Activated CD4-positive, CD25-positive, alpha-beta regulatory T cell (primary cell): ENCODE results near the gene TMEM237.

ENCODE experiments used
- DNase-seq, 4 experiments: peaks; one replicate each; lab custom pipeline; 2025; lab: John Stamatoyannopoulos, UW

TMEM237 gene

DNA sequence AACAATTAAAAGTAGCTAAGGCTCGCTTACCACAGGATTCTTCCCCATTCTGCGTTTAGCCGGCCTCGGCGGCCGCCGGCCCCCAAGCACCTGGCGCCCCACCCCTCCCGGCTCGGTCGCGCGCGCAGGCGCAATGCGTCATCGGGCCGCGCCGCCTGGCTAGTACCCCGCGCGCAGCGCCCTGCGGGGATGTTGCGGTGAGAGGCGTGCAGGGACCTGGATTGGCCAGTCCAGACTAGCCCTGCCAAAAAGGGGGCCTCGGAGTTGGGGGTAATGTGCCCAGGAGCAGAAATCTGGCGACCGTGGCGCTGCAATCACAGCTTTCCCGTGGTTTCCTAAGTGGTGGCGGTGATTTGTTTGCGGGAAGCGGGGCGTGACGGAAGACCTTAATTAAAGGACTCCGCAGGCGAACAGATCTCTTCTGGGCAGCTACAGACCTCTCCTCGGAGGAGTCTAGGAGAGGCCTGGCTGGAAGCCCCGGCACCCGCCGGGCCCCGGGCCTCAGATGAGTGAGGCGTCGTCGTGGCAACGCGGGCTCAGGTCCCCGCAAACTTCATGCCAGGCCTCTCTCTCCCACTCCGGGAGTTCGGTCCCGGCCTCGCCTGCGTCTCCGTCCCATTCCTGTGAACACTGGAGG, 606 bp downstream of the TMEM237 start:
- DNase-seq: peak; percentile 69 to 78 (median 72)

DNA sequence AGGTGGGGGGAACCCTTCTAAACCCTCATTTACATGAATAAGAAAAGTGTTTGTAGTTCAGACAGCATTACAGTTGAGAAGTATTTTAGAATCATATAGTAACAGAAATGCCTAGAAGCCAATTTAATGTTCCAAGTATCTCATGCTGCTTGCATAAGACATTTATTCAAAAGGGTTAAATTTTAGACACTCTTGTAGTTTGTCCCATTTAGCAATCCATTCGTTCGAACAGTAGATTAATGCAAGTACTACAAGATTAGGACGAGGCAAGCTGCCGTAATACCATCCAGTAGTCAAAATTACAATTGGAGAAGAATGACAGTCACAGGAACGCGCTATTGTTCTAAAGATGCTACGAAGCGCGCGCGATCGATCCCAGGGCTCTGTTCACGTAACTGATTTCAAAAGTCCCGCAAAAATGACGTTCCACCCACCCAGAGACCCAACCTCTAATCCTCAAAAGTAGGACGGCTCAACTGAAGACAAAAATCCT, 1.2 kb downstream of the TMEM237 start:
- peak in 1 of 4 experiments; percentile 61 for DNase-seq

DNA sequence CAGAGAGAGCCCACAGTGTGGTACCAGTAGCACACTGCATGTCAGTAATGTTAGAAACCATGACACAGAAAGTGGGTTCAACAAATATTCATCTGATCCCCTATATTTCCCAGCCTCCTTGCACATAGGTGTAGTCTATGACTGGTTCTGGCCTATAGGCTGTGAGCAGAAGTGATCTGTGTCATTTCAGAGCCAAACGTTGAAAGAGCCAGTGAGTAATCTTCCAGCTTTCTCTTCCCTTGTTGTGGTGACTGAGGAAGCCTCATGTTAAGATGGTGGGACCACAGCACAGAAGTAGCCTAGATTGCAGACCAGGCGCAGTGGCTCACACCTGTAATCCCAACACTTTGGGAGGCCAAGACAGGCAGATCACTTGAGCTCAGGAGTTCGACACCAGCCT, 4.1 kb downstream of the TMEM237 start:
- no peak for DNase-seq

DNA sequence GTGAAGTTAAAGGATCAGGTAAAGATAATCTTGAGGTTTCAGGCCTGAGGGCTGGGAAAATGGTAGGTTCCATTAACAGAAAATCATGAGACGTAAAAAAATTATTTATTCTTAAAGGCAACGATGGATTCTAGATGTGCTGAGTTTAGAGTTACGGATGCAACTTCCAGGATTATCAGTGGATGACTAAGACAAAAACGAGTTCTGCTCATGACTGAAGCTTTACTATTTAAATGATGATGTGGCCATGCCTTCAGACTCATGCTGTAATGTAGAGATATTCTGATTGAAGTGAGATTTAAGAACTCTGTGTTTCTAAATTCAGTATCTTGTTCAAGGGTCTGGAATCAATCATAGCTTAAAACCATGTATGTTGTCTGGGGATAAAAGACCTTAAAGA, 5.0 kb downstream of the TMEM237 start:
- no peak for DNase-seq

DNA sequence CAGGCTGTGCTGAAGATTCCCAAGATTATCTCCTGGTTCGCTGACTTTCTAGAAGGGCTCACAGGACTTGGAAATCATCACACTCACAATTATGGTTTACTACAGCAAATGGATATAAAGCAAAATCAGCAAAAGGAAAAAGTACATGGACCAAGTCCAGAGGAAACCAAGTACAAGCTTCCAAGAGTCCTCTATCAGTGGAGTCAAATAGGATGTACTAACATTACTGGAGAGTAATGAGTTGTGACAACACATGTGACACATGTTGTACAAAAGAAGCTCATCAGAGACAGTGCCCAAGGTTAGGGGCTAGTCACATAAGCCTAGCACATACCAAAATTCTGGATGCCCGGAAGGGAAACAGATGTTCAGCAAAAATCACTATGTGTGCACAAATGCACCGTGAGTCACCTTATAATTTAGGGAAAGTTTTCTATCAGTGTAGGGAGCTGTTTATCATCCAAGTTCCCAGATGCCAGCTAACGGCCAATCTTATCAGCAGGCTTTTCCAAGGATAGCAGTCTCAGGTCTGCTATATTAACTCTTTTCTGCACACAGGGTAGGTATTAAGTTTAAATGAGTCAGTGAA, 9.5 kb downstream of the TMEM237 start:
- DNase-seq: no peak

DNA sequence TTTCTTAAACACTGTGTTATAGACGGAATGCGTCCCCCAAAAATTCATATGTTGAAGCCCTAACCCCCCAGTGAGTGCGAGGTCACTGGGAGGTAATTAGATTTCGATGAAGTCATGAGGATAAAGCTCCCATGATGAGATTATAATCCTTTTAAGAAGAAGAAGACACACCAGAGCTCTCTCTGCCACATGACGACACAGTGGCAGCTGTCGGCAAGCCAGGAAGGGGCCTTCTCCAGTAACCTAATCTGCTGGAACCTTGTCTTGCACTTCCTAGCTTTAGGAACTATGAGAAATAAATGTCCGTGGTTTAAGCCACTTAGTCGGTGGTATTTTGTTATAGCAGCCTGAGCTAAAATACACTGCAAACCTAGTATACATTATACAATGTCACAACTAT, 12.3 kb downstream of the TMEM237 start:
- no peak for DNase-seq

DNA sequence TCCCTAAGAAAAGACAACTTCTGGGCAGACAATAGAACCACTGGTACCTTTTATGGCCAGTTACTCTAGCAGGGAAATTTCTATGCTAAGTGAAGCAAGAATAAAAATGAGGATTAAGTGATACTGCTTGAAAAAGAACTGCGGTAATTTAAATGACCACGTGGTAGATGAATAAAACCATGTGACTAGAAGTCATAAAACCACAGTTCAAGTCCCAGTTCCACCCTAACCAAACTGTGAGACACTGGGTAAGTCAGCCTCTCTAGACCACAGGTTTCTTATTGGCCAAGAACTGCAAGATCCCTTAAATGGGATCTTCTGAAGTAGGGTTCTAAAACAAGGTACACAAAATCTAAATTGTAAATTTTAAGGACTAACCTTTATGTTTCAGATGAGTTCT, 12.7 kb downstream of the TMEM237 start:
- DNase-seq: no peak

DNA sequence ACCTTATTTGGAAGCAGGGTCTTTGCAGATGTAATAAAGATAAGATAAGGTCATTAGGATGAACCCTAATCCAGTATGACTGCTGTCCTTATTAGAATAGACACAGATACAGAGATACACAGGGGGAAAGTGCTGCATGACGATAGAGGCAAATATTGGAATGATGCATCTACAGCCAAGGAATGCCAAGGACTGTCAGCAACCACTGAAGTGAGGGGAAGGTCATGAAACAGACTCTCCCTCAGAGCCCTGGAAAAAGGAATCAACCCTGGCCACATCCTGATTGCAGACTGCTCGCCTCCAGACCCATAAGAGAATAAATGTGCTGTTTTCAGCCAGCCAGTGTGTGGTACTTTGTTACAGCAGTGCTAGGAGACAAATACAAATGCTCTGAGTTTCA, 14.8 kb downstream of the TMEM237 start:
- DNase-seq: no peak

DNA sequence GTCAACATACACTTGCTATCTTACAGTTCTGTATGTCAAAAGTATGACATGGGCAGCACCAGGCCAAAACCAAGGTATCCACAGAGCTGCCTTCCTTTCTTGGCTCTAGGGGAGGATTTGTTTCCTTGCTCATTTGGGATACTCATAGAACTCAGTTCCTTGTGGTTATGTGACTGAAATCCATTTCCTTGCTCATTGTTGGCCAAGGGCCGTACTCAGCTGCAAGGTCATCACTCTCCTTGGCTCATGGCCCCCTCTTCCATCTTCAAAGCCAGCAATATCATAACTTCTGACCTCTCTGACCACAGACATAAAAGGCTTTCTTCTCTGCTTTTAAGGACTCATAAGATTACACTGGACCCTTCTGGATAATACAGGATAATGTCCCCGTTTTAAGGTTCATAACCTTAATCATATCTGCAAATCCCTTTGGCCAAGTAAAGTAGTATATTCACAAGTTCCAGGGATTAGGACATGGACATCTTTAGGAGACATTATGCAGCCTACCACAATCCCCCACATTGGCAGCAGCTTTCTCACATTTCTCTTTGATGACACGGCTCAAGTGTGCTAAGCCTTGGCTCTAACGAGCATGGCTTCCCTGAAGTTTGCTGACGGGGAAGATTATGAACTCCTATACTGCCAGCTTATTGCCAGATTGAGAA, 20.9 kb downstream of the TMEM237 start:
- no peak for DNase-seq

DNA sequence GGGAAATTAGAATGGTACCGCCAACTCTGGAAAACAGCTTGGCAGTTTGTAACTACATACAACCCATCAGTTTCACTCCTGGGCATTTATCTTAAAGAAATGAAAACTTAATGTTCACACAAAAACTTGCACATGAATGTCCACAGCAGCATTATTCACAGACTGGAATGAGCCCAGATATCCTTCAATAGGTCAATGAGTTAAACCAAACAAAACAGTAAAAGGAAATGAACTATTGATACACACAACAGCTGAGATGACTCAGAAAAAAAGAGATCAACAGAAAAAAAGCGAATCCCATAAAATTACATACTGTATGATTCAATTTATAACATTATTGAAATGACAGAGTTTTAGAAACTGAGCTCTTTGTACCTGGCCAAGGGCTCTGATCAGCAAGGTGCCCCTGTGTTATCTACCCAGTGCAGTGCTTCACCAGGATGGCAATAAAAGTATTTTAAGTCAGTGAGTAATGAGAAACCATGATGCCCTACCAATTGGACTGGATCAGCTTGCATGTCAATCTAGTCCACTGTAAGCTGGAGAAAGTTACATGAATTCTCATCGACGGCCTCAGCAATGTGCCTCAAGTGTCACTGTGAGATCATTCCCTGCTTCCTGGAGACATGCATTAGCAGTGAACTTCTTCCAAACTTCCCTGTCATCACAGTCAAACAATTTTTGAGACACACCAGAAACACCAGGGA, 21.9 kb downstream of the TMEM237 start:
- no peak for DNase-seq

DNA sequence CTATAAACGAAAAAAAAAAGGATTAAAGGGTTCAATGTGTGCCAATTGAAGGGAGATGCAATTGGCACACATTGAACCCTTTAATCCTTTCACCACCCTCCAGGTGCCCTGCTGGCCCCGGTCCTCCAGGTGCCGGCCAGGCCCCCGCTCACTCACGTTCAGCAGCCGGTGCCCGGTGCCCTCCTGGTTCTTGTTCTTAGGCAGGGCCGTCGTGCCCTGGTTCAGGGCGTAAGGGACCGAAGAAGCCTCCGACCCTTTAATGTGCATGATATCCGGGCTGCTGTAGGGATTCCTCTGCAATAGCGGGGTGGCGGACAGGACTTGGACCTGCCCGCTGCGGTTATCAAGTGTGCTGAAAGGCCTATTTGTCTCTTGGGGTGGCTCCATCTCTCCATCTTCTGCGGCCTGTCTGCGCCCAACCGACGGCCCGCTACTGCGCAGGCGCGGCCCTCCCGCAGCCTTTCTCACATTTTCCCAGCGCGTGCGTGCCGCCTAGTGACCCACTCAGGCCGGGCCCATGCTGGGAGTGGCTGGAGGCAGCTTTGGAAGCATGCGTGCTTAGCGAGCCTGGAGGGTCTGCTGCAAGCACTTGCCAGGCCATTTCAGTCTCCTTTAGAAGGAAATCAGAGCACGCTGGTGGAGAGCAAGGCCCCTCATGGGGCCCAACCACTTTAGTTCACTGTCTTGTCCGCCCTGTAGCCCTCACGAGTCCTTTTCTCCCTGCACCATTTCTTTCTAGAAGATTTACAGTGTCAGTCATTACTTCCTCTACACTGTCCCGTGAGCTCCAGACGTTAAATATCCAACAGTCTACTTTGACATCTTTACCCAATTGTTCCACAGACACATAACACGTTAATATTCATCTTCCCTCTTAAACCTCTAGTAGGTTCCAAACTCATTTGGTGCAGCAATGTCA, 24.3 kb downstream of the TMEM237 start:
- no peak for DNase-seq

DNA sequence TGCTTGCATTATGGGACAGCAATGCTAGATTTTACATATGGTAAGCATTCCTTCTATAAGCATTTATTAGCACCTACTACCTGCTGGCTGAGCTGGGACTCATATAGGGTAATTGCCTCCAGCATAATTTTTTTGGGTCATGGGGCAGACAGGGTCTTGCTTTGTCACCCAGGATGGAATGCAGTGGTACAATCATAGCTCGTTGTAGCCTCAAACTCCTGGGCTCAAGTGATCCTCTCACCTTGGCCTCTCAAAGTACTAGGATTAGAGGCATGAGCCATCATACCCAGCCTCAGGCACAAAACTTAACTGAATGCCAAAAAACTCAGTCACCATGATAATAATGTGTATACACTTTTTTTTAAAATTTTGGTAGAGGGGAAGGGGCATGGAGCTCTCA, 35.3 kb downstream of the TMEM237 start:
- DNase-seq: no peak

DNA sequence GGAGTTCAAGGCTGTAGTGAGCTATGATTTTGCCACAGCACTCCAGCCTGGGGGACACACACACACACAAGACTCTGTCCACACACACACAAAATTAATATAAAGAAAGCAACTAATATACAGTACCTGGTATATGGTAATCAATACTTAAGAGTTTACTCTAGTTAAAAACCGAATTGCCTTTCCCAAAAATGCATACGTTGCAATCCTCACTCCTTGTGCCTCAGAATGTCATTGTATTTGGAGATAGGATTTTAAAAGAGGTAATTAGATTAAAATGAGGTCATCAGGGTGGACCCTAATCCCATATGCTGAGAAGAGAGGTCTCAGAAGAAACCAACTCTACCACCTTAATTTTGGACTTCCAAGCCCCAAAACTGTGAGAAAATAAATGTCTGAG, 35.7 kb downstream of the TMEM237 start:
- DNase-seq: no peak

DNA sequence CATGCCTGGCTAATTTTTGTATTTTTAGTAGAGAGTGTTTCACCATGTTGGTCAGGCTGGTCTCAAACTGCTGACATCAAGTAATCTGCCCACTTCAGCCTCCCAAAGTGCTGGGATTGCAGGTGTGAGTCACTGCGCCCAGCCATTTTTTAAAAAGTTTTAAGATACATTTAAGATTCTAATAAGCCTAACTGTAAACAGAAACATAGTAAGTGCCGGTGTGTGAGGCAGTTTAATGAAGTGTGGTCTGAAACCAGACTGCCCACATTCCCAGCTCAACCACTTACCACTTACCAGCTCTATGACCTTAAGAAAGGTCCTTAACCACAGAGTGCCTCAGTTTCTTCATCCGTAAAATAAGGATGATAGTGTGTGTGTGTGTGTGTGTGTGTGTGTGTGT, 42.4 kb downstream of the TMEM237 start:
- DNase-seq: no peak

DNA sequence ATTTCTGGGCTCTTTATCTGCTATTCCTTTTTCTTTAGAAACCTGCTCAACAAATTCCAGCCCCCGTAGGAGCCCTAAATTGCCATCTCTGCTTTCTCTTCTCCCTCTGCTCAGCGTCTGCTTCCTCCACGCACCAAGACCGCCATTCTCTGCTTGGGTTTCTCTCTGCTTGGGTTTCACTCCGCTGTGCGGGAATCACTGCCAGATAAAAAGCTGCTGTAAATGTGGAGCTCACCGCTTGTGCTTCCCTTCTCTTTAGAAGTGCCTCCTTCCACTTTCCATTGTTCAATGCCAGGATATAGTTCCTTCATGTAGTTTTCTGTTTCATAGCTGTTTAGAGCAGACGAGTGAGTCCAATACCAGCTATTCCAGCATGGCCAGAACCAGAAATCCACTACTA, 45.9 kb downstream of the TMEM237 start:
- DNase-seq: no peak

DNA sequence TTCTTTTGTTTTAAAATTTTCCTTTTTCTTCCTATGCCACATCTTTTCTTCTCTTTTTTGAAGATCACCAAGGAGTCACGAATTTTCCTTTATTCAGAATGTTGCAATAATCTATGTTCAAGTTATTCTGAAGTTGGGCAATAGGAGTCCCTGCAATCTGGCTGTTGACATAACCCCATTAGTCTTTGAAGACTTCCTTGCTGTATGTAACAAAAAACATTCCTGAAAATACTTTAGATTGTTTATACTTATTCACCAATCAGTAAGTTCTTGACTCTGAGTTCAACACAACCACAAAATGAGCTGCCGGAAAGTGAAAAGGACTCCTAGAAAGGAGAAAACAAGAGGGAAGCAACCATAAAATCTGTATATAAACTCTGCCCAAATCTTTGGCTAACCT, 62.8 kb downstream of the TMEM237 start:
- DNase-seq: no peak

DNA sequence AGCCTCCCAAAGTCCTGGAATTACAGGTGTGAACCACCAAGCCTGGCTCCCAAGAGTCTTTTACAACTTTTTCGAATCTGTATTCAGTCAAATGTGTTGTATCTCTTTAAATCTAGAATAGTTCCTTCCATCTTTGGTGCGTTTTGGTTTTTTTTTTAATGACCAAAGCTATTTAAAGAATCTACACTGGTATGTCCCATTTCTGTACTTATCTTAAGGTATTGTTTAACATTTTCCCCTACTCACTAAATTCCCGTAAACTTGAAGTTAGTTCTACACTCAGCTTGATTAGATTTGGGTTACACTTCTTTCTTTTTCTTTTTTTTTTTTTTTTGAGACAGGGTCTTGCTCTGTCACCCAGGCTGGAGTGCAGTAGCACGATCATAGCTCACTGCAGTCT, 63.8 kb downstream of the TMEM237 start:
- DNase-seq: no peak

DNA sequence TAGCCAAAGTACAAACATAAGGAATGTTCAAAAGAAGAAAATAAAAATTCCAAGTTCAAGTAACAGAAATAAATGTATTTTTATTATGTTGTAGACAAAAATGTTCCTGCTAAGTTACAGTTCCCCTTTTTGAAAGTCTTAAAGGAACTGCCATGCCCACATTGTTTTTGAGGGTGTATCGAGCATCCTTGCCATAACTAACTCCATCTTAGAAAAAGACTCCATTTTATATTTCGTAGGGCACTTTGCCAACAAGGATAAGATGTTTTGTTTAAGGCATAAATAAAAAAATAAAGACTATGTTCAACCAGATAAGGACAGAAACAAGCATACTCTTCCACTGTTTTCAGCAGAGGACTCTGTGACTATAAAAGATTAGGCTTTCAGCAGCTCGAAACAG, 67.3 kb downstream of the TMEM237 start:
- DNase-seq: no peak

DNA sequence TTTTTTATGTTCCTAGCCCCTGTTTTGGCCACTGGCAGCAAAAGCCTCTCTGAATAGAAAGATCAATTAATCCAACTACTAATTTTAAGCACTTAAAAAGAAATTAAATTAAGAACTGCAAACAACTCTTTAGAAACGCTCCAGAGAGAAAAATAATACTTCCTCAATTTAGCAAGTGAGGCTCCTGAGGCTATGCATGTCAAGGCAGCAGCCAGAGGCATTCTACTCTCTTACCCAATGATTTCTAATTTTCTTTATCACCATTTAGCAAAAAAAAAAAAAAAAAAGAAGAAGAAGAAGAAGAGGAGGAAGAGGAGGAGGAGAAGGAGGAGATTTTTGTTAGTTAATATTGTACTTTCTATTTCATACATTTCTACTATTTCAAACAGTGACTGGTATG, 68.5 kb downstream of the TMEM237 start:
- DNase-seq: no peak

DNA sequence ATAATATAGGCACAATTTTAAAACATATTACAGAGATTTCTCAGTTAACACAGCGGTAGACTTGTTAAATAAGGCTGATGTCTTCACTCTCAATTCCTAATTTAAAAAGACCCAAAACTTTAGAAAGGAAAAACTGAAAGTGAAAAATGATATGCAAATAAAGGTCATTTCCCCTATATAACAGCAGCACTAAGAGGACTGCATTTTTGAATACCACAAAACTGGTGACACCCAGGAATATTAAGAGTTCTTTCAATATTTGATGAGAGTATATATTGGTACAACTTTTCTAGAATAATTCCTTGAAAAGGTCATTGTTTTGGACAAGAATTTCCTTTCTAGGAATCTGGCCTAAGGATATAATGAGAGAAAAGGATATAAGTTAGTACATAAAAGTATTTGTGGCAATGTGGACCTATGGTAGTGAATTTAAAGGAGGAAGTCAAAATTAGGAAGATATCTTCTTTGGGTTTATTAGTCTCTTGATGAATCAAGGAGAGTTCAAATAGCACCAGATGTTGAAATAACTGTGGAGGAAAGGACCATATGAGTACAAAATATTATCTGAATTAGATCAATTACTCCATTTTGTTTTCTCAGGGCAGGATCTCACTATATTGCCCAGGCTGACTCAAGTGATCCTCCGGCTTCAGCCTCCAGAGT, 70.3 kb downstream of the TMEM237 start:
- DNase-seq: no peak
